ENCODE measurements around the gene SORCS3. TPM values are rescaled to one million over a fixed set of nuclear protein-coding genes. Genes with fewer than 3 reads are reported as not detected.

SORCS3 gene
- total and polyA plus RNA-seq, 4 donors, result 0.29 TPM; not detected in 3

- Histone ChIP-seq H3K27me3 (ENCODE audit: control insufficient read depth in 1 of 2, insufficient read depth in 2 of 2, low read length in 1 of 2) (no peaks in the 10 kb centered on the region), H3K9me3 (ENCODE audit: control insufficient read depth, low read length) (no peaks in the 10 kb centered on the region), H3K4me1 (ENCODE audit: control insufficient read depth in 1 of 2, insufficient read depth in 2 of 2, low read length in 2 of 2) (no peaks in the 10 kb centered on the region), H3K4me3 (ENCODE audit: low read length in 2 of 2) (no peak overlapping the region), H3K36me3 (ENCODE audit: control insufficient read depth in 1 of 2, insufficient read depth in 2 of 2, low read length in 1 of 2) (no peaks in the 10 kb centered on the region), H3K27ac (ENCODE audit: low read depth in 1 of 2, low read length in 2 of 2) (no peak overlapping the region)
- intact Hi-C loops (cut with DNase I), result no loop called here
- ATAC-seq (ENCODE audit: low FRiP score) (no peak), DNase-seq (no peak)
Measured at GRCh38 chr10:105252911-105253310, 611.8 kb downstream of the SORCS3 start.

- H3K4me3 ChIP-seq (ENCODE audit: low read length in 2 of 2), result no peak overlapping the region
- no peaks in the 10 kb centered on the region for H3K36me3 ChIP-seq (ENCODE audit: control insufficient read depth in 1 of 2, insufficient read depth in 2 of 2, low read length in 1 of 2)
- intact Hi-C loops (cut with DNase I), result no loop called here
- no peaks in the 10 kb centered on the region for H3K27me3 ChIP-seq (ENCODE audit: control insufficient read depth in 1 of 2, insufficient read depth in 2 of 2, low read length in 1 of 2)
- WGBS, 2 donors, result 63 to 67% methylated on average over 8 of the region's 8 CpGs
- H3K27ac ChIP-seq (ENCODE audit: low read depth in 1 of 2, low read length in 2 of 2), result no peak overlapping the region
- H3K4me1 ChIP-seq (ENCODE audit: control insufficient read depth in 1 of 2, insufficient read depth in 2 of 2, low read length in 2 of 2), result no peaks in the 10 kb centered on the region
- DNase-seq (no peak), ATAC-seq (ENCODE audit: low FRiP score) (no peak)
- no peaks in the 10 kb centered on the region for H3K9me3 ChIP-seq (ENCODE audit: control insufficient read depth, low read length)
Measured at GRCh38 chr10:105253515-105254212, 612.6 kb downstream of the SORCS3 start.

GRCh38 chr10:105258036-105258673, 617.1 kb downstream of the SORCS3 start:
- 85 to 88% methylated on average over 3 of the region's 3 CpGs for WGBS, 2 donors
- ATAC-seq (ENCODE audit: low FRiP score) (no peak), DNase-seq (no peak)
- Histone ChIP-seq H3K4me3 (ENCODE audit: low read length in 2 of 2) (no peak overlapping the region), H3K36me3 (ENCODE audit: control insufficient read depth in 1 of 2, insufficient read depth in 2 of 2, low read length in 1 of 2) (no peaks in the 10 kb centered on the region), H3K27ac (ENCODE audit: low read depth in 1 of 2, low read length in 2 of 2) (no peak overlapping the region), H3K4me1 (ENCODE audit: control insufficient read depth in 1 of 2, insufficient read depth in 2 of 2, low read length in 2 of 2) (no peaks in the 10 kb centered on the region), H3K9me3 (ENCODE audit: control insufficient read depth, low read length) (no peaks in the 10 kb centered on the region), H3K27me3 (ENCODE audit: control insufficient read depth in 1 of 2, insufficient read depth in 2 of 2, low read length in 1 of 2) (peaks cover 1 to 2% of the 10 kb centered on the region in 2 donors)
- intact Hi-C loops (cut with DNase I), result no loop called here

- no peaks in the 10 kb centered on the region for H3K4me1 ChIP-seq (ENCODE audit: control insufficient read depth in 1 of 2, insufficient read depth in 2 of 2, low read length in 2 of 2)
- no peaks in the 10 kb centered on the region for H3K9me3 ChIP-seq (ENCODE audit: control insufficient read depth, low read length)
- peaks cover 1 to 2% of the 10 kb centered on the region in 2 donors for H3K27me3 ChIP-seq (ENCODE audit: control insufficient read depth in 1 of 2, insufficient read depth in 2 of 2, low read length in 1 of 2)
- H3K27ac ChIP-seq (ENCODE audit: low read depth in 1 of 2, low read length in 2 of 2), result no peak overlapping the region
- no peak for DNase-seq
- 69 to 82% methylated on average over 1 of the region's 1 CpG for WGBS, 2 donors
- H3K4me3 ChIP-seq (ENCODE audit: low read length in 2 of 2), result no peak overlapping the region
- H3K36me3 ChIP-seq (ENCODE audit: control insufficient read depth in 1 of 2, insufficient read depth in 2 of 2, low read length in 1 of 2), result no peaks in the 10 kb centered on the region
- intact Hi-C loops (cut with DNase I), result no loop called here
- no peak for ATAC-seq (ENCODE audit: low FRiP score)
Measured at GRCh38 chr10:105258674-105259065, 617.6 kb downstream of the SORCS3 start.

GRCh38 chr10:105259201-105259600, 618.1 kb downstream of the SORCS3 start:
- Histone ChIP-seq H3K9me3 (ENCODE audit: control insufficient read depth, low read length) (no peaks in the 10 kb centered on the region), H3K4me1 (ENCODE audit: control insufficient read depth in 1 of 2, insufficient read depth in 2 of 2, low read length in 2 of 2) (no peaks in the 10 kb centered on the region), H3K4me3 (ENCODE audit: low read length in 2 of 2) (no peak overlapping the region), H3K36me3 (ENCODE audit: control insufficient read depth in 1 of 2, insufficient read depth in 2 of 2, low read length in 1 of 2) (no peaks in the 10 kb centered on the region), H3K27me3 (ENCODE audit: control insufficient read depth in 1 of 2, insufficient read depth in 2 of 2, low read length in 1 of 2) (peaks cover 1 to 2% of the 10 kb centered on the region in 2 donors), H3K27ac (ENCODE audit: low read depth in 1 of 2, low read length in 2 of 2) (no peak overlapping the region)
- no peak for DNase-seq
- intact Hi-C loops (cut with DNase I), result no loop called here
- no peak for ATAC-seq (ENCODE audit: low FRiP score)
- WGBS, 2 donors, result 85 to 86% methylated on average over 2 of the region's 2 CpGs

- WGBS, 2 donors, result 55 to 57% methylated on average over 2 of the region's 2 CpGs
- Histone ChIP-seq H3K36me3 (ENCODE audit: control insufficient read depth in 1 of 2, insufficient read depth in 2 of 2, low read length in 1 of 2) (no peaks in the 10 kb centered on the region), H3K4me1 (ENCODE audit: control insufficient read depth in 1 of 2, insufficient read depth in 2 of 2, low read length in 2 of 2) (no peaks in the 10 kb centered on the region), H3K9me3 (ENCODE audit: control insufficient read depth, low read length) (no peaks in the 10 kb centered on the region), H3K27me3 (ENCODE audit: control insufficient read depth in 1 of 2, insufficient read depth in 2 of 2, low read length in 1 of 2) (peaks cover 1 to 2% of the 10 kb centered on the region in 2 donors), H3K4me3 (ENCODE audit: low read length in 2 of 2) (no peak overlapping the region), H3K27ac (ENCODE audit: low read depth in 1 of 2, low read length in 2 of 2) (no peak overlapping the region)
- DNase-seq (no peak), ATAC-seq (ENCODE audit: low FRiP score) (no peak)
- intact Hi-C loops (cut with DNase I), result no loop called here
Measured at GRCh38 chr10:105262666-105263065, 621.6 kb downstream of the SORCS3 start.

GRCh38 chr10:105266966-105267539, 626.0 kb downstream of the SORCS3 start:
- no peak for DNase-seq
- WGBS, 2 donors, result 31 to 40% methylated on average over 7 of the region's 7 CpGs
- H3K4me1 ChIP-seq (ENCODE audit: control insufficient read depth in 1 of 2, insufficient read depth in 2 of 2, low read length in 2 of 2), result no peaks in the 10 kb centered on the region
- intact Hi-C loops (cut with DNase I), result no loop called here
- H3K36me3 ChIP-seq (ENCODE audit: control insufficient read depth in 1 of 2, insufficient read depth in 2 of 2, low read length in 1 of 2), result no peaks in the 10 kb centered on the region
- H3K27me3 ChIP-seq (ENCODE audit: control insufficient read depth in 1 of 2, insufficient read depth in 2 of 2, low read length in 1 of 2), result peaks cover 0 to 2% of the 10 kb centered on the region in 2 donors
- H3K9me3 ChIP-seq (ENCODE audit: control insufficient read depth, low read length), result no peaks in the 10 kb centered on the region
- ATAC-seq (ENCODE audit: low FRiP score), result no peak
- no peak overlapping the region for H3K27ac ChIP-seq (ENCODE audit: low read depth in 1 of 2, low read length in 2 of 2)
- H3K4me3 ChIP-seq (ENCODE audit: low read length in 2 of 2), result no peak overlapping the region

- 55 to 67% methylated on average over 1 of the region's 1 CpG for WGBS, 2 donors
- H3K4me3 ChIP-seq (ENCODE audit: low read length in 2 of 2), result no peak overlapping the region
- ATAC-seq (ENCODE audit: low FRiP score) (no peak), DNase-seq (no peak)
- H3K36me3 ChIP-seq (ENCODE audit: control insufficient read depth in 1 of 2, insufficient read depth in 2 of 2, low read length in 1 of 2), result no peaks in the 10 kb centered on the region
- intact Hi-C loops (cut with DNase I), result no loop called here
- no peak overlapping the region for H3K27ac ChIP-seq (ENCODE audit: low read depth in 1 of 2, low read length in 2 of 2)
- no peaks in the 10 kb centered on the region for H3K9me3 ChIP-seq (ENCODE audit: control insufficient read depth, low read length)
- no peaks in the 10 kb centered on the region for H3K4me1 ChIP-seq (ENCODE audit: control insufficient read depth in 1 of 2, insufficient read depth in 2 of 2, low read length in 2 of 2)
- no peaks in the 10 kb centered on the region for H3K27me3 ChIP-seq (ENCODE audit: control insufficient read depth in 1 of 2, insufficient read depth in 2 of 2, low read length in 1 of 2)
Measured at GRCh38 chr10:105268961-105269360, 627.9 kb downstream of the SORCS3 start.

- intact Hi-C loops (cut with DNase I), result no loop called here
- DNase-seq, result no peak
- Histone ChIP-seq H3K9me3 (ENCODE audit: control insufficient read depth, low read length) (no peaks in the 10 kb centered on the region), H3K27ac (ENCODE audit: low read depth in 1 of 2, low read length in 2 of 2) (no peak overlapping the region), H3K36me3 (ENCODE audit: control insufficient read depth in 1 of 2, insufficient read depth in 2 of 2, low read length in 1 of 2) (no peaks in the 10 kb centered on the region), H3K4me1 (ENCODE audit: control insufficient read depth in 1 of 2, insufficient read depth in 2 of 2, low read length in 2 of 2) (no peaks in the 10 kb centered on the region), H3K27me3 (ENCODE audit: control insufficient read depth in 1 of 2, insufficient read depth in 2 of 2, low read length in 1 of 2) (no peaks in the 10 kb centered on the region), H3K4me3 (ENCODE audit: low read length in 2 of 2) (no peak overlapping the region)
- no peak for ATAC-seq (ENCODE audit: low FRiP score)
- WGBS, 2 donors, result 93 to 97% methylated on average over 3 of the region's 3 CpGs
Measured at GRCh38 chr10:105269689-105270088, 628.6 kb downstream of the SORCS3 start.

Data from aorta (tissue), 5 donors.